DMS 273 (cell line): ENCODE measurements around the gene PABPN1.
"Not testable (repeated sequence)": the region's sequence is repeated elsewhere in the genome, so short reads cannot be mapped to it uniquely, and the experiment has no call there.

Experiments used
- DNase-seq: peaks from one replicate; lab custom pipeline; 2025; ENCODE audit not compliant: unreplicated experiment; lab: John Stamatoyannopoulos, UW

Gene PABPN1

DNA sequence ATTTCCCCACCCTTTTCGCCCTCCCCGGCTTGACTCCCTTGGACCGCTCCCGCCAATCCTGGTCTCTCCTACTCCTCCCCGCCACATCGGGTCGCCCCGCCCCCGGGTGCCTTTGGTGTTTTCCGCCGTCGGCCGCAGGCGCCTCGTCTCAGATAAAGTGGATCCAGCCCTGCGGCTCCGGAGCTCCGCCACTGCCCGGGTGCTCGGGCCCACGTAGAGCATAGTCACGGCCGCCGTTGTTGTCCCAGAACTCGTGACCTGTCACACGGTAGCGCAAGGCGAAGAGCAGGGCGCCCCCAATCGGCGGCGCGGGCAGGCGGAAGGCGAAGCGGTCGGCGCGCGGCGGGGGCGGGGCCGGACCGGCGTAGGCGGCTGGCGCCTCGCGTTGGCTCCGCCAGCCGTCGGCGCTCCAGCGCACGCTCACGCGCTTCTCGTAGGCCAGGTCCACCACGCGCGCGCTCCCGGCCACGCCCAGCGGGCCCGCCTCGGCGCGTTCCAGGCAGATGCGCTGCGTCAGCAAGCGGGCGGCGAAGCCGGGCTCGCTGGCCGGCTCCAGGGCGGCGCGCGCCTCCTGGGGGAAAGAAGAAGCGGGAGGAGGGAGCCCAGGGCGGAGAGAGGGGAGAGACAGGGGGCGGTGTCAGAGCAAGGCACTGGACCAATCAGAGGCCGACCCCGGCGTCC, 19.8 kb upstream of the PABPN1 start:
- peak; percentile 99 for DNase-seq

DNA sequence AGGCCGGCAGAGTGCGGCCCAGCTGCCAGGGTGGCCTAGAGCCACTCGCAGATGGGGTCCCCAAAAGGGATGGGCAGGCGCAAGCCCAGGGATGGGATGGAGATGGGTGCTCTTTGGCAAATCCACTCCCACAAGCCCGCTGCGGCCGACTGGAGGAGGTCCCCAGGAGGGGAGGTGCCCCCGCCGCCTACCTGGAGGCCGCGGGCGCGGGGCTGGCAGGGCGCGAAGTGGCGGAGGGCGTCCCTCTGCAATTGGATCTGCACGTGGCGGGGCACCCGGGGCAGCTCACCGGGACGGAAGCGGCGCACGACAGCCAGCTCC, 19.3 kb upstream of the PABPN1 start:
- no peak for DNase-seq

DNA sequence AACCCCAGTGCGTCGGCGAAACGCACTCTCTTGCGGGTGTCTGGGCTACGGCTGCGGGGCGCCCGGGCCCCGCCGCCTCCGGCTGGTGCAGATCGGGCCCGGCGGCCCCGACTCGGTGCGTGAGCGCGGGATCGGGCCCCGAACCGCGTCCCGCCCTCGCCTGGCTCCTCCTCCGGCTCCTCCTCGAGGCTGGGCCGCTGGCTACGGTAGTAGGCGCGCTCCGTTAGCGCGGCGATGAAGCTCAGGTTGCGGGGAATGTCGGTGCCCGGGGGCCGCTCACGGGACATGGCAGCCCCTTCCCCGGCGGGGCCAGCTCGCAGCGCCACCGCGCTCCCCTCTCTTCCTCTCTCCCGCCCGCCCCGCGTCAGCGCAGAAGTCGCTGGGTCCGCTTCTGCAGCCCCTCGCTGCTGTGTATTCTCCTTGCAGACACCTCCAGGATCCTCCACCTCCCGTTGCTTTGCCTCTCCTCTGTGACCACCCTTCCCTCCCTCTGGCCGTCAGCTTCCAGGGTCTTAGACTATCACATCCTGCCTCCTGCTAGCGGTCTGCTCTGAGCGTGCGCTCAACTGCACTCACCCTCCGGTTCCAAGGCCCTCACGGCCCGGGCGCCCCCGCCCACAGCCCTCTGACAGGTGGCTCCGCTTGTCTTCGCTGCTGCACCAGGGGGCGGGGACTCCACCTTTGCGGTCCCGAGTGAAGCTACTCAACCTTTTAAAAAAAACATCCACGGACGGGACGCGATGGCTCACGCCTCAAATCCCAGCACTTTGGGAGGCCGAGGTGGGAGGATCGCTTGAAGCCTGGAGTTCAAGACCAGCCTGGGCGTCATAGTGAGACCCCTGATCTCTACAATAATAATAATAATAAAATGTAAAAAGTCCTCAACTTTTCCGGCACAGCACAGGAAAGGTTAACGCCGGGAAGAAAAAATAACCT, 18.7 kb upstream of the PABPN1 start, which contains the start of gene PPP1R3E:
Gene PPP1R3E, minus strand, starts transcription at position 570 of the 936 bp plus-strand sequence. Its CDS starts 283 bp downstream, at position 287.
- peak; percentile 87 for DNase-seq

DNA sequence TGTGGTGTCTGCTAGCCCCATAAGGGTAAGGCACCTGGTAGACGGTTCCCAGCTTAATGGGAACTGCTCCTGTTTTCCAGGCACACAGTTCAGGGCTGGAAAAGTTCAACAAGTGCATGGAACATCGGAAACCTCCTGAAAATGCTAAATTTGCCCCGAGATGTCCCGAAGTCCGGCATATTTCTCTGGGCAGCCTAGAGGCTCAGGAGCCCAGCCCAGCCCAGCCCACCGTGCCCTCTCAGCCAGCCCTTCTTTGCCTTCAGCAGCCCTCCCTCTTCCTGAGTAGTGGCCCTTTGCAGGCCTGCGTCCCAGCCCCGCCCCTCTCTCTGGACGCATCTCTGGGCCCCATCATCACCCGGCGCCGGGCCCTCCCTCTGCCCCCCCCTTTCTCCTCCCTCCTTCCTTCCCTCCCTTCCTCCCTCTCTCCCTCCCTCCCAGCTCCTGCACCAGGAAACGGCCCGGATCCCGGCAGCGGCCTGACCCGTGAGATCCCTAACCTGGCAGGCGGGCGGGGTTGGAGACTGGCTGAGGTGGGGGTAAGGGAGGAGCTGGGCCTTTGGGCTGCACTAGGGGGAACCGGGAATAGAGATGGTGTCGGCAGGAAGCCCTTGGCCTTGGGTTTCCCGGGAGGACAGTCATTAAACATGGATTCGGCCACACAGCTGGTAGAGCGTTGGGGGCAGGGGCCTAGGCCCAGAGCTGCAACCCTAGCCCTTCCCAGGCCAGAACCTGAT, 14.7 kb upstream of the PABPN1 start, which contains the start of gene BCL2L2:
Gene BCL2L2, plus strand, starts transcription at position 422 of the 734 bp plus-strand sequence. CDS start 935 bp downstream, outside the sequence.
- peak; percentile 95 for DNase-seq

DNA sequence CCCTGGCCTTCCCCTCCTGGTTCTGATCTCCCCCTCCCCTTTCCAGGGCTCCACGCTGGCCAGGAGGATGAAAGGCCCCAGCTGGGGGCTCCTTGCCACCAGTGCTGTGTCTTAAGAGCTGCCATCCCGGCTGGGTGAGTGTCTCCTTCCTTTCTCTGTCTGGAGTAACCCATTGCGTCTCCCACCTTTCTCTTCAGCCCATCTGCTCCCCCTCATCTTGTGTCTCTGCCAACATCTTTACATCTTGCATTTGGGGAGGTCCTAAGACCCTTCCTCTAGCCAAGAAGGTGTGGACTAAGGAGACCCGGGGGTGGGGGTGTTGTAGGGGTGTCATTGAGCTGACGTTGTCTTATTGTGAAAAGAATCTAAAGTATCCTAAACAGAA, 14.1 kb upstream of the PABPN1 start:
- DNase-seq: no peak

DNA sequence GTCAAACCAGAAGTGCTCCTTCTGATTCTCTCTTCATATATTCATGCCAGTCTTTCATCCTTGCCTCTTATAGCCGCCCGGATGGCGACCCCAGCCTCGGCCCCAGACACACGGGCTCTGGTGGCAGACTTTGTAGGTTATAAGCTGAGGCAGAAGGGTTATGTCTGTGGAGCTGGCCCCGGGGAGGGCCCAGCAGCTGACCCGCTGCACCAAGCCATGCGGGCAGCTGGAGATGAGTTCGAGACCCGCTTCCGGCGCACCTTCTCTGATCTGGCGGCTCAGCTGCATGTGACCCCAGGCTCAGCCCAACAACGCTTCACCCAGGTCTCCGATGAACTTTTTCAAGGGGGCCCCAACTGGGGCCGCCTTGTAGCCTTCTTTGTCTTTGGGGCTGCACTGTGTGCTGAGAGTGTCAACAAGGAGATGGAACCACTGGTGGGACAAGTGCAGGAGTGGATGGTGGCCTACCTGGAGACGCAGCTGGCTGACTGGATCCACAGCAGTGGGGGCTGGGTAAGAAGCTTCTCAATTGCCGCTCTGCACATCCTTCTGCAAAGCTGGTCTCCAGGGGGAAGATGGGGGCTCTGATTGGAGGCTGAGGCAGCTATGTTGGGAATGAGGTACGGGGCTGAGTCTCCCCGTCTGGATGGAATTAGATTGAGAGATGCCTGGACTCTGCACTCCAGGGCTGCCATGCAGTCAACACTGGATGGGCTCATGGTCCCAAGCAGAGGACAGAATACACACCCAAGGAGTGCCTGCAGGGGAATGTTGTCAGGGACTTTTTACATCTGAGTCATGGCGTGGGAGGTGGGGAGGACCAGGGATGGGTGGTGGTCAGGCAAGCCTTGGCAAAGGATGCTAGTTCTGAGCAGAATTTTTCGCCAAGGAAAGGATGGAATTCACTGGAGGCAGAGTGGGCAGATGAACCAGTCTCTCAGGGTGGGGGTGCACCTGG, 13.3 kb upstream of the PABPN1 start:
- DNase-seq: no peak

DNA sequence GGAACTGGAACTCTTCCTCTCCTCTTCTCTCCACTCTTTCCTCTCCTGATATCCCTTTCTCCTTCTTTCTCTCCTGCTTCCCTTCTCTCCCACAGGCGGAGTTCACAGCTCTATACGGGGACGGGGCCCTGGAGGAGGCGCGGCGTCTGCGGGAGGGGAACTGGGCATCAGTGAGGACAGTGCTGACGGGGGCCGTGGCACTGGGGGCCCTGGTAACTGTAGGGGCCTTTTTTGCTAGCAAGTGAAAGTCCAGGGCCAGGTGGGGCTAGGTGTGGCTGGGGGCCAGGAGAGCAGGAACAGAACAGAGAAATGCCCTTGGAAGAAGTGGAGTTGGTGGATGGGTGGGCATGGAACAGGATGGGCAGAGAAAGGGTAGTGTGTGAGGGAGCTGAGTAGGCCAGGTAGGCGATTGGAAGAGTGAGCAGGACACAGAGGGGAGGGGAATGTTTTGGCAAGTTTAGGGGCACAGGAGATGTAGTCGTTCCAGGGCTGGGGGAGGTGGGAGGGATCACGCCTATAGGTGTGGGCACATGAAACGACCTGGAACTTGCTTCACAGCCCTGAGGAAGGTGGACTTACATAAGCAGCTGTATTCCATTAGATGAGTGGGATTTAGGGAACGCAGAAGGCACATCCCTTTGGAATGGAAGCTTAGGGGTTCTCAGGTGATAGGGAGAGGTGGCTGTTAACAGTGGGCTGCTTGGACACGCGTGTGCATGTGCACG, 12.4 kb upstream of the PABPN1 start:
- no peak for DNase-seq

DNA sequence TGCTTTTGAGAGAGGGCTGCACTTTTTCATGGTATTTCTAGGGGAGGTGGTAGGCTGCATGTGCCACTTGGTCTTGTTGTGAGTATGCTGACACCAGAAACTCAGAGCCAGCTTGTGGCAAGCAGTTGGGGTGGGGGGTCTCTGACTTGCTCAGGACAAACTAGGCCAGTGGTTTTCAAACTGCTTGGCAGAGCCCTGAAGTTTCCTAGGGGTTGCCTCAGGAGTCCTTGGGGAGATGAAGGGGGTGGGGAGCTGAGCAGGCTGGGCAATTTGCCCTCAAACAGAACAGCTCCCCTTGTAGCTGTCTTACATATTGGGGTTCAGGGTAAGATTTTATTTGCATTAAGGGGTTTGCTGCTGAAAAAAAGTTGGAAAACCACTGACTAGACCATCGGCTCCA, 10.7 kb upstream of the PABPN1 start:
- DNase-seq: no peak

DNA sequence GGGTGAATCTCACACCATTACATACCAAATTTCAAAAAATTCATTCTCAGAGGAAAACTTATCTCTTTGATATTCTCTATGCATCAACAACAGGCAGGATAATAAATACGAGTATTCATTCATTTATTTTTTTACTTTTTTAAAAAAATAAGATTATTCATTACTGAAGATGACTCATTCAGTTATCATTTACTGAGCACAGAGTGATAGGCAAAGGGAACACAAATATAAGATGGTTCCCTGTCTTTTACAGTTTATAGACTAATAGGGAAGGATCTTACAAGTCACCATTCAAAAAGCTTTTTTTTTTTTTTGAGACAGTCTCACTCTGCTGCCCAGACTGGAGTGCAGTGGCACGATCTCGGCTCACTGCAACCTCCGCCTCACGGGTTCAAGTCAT, 5.0 kb upstream of the PABPN1 start:
- DNase-seq: no peak

DNA sequence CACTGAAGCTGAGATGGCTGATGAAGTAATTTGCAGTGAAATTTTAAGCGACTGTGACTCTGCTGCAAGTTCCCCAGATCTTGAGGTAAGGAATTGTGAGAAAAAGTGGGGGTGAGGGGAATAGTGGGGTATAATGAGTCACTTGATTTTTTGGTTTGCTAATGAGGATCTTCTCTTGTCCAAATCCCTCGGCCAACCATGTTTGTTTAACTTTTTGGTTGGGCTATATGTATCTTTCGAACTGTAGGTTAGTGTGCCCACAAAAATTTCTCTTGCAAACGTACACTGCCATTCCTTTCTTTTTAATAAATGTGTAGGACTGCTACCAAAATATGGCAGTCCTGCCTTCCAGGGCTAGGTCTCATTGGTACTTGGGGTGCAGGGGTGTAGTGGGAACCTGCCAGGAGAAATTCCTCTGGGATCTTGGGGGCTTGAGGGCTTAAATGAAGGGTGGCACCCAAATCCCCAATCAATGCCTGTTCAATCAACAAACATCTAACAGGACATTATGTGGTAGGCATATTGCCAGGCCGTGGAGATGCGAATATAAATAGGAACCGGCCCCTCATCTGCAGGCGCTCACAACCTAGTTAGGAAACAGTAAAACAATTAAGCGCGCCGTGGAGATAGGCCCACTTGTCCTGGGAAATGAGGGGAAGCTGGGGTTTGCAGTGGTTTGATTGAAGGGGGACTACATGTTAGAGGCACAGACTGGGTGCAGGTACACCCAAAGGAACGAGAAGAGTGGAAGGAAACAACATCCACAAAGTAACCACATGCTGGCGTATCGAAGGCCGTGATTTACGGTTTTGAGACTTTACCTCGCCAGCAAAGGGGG, 1.3 kb upstream of the PABPN1 start:
- peak; percentile 49 for DNase-seq

DNA sequence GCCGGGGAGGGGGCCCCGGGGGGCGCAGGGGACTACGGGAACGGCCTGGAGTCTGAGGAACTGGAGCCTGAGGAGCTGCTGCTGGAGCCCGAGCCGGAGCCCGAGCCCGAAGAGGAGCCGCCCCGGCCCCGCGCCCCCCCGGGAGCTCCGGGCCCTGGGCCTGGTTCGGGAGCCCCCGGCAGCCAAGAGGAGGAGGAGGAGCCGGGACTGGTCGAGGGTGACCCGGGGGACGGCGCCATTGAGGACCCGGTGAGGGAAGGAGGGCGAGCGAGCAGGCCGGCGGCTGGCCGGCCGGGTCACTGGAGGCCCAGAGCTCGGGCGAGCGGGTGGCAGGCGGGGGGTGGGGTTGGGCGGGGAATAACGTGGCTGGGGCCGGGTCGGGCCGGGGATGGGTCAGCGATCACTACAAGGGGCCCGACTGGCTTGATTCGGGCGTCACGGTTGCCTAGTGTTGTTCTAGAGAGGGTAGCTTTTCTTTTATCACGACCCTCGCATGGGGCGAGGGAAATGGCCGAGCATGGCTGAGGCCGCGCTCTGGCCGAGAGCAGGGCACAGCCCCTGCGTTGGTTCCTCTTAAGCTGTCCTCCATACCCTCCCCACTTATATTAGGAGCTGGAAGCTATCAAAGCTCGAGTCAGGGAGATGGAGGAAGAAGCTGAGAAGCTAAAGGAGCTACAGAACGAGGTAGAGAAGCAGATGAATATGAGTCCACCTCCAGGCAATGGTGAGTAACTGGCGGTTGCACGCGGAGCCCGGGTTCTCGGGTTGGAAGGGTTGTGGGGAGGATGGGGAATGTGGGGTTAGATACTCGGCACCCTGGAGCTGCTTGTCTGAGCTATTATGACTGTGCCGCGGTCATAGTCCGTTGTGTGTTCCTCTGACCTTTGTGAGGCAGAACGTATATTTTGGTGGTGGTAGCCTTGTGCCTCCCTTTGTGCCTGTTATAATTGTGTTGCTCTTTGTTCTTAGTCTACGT, 603 bp downstream of the PABPN1 start:
- DNase-seq: peak; percentile 71

DNA sequence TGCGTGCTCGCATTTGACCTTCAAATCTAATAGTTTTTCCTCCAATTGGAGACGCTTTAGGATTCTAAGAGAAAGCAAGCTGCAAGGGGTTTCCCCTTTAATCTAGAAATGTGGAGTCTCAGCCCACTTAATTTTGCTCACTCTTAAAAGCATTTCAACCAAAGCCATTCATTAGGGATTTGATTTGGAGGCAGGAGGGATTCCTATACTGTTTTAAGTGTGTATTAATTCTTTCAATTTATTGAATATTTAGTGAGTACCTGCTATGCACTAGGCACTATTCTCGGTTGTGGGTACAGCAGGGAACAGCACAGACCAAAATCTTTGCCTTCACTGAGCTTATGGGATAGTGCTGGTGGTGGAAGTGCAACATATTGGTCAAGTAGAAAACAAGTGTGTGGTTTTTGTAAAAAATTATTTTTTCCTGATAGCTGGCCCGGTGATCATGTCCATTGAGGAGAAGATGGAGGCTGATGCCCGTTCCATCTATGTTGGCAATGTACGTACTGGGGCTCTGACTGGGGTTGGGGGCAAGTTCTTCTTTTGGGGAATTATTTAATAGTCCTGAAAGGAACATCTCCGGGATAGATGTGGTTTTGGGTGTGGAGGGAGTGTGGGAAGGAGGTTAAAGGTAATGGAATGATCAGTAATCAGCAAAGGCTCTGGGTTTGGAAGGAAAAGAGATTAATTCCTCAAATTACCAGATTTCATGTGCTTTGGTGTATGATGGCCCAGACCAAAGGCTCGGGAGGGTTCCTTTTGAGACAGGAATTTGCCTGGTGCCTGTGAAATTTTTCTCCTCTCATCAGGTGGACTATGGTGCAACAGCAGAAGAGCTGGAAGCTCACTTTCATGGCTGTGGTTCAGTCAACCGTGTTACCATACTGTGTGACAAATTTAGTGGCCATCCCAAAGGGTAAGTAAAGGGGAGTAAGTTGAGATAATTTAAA, 1.6 kb downstream of the PABPN1 start:
- DNase-seq: no peak

DNA sequence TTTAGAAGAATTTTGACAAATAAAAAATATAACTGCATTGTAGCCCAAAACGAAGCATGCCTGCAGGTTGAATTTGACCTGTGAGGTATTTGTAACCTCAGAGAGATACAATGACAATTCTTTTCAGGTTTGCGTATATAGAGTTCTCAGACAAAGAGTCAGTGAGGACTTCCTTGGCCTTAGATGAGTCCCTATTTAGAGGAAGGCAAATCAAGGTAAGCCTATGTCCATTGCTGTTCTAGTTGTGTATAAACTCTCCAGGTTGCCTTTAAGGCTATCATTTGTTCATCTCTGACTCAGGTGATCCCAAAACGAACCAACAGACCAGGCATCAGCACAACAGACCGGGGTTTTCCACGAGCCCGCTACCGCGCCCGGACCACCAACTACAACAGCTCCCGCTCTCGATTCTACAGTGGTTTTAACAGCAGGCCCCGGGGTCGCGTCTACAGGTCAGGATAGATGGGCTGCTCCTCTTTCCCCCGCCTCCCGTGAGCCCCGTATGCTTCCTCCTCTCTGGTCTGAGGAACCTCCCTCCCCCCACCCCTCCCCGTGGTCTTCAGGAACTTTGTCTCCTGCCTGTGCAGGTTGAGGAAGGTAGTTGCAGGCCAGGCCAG, 2.7 kb downstream of the PABPN1 start:
- no peak for DNase-seq

DNA sequence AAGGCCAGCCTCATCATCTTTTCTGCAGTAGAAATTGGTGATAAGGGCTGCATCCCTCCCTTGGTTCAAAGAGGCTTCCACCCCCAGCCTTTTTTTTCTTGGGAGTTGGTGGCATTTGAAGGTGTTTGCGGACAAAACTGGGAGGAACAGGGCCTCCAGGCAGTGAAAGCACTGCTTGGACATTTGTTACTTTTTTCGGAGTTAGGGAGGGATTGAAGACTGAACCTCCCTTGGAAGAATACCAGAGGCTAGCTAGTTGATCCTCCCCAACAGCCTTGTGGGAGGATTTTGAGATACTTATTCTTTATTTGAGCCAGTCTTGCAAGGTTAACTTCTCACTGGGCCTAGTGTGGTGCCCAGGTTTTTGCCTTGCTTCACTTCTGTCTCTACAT, 3.2 kb downstream of the PABPN1 start:
- DNase-seq: no peak

DNA sequence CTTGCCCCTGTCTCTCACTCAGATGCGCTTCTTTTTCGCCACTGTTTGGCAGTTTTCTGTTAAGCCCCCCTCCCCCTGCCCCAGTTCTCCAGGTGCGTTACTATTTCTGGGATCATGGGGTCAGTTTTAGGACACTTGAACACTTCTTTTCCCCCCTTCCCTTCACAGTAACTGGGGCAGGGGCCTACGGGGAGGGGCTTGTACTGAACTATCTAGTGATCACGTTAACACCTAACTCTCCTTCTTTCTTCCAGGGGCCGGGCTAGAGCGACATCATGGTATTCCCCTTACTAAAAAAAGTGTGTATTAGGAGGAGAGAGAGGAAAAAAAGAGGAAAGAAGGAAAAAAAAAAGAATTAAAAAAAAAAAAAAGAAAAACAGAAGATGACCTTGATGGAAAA, 3.7 kb downstream of the PABPN1 start:
- no peak for DNase-seq

DNA sequence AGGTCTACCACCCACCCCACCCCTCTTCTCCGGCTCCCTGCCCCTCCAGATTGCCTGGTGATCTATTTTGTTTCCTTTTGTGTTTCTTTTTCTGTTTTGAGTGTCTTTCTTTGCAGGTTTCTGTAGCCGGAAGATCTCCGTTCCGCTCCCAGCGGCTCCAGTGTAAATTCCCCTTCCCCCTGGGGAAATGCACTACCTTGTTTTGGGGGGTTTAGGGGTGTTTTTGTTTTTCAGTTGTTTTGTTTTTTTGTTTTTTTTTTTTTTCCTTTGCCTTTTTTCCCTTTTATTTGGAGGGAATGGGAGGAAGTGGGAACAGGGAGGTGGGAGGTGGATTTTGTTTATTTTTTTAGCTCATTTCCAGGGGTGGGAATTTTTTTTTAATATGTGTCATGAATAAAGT, 4.5 kb downstream of the PABPN1 start:
- not testable (repeated sequence) for DNase-seq
